ENCODE results near the gene DDX10.

GRCh38 chr11:108963118-108963517 lies 298.2 kb downstream of the DDX10 start:
- TF ChIP-seq POLR2A (IDR thresholded peaks at IDR 0.05) (no peak), CTCF (IDR thresholded peaks at IDR 0.05) (no peak), EP300 (IDR thresholded peaks at IDR 0.05) (no peak), POLR2AphosphoS5 (IDR thresholded peaks at IDR 0.05) (no peak)
